HepG2 (cell line): ENCODE results near the gene RCHY1. TPM values are rescaled to one million over a fixed set of nuclear protein-coding genes. Genes with fewer than 3 reads are reported as not detected.

Source experiments
- DMTF1 ChIP-seq: sonication (generic); formaldehyde crosslinking; IDR thresholded peaks from 2 replicates; pipeline ENCODE4 v1.4.0; 2020; ENCODE audit warnings: mild to moderate bottlenecking, missing genetic modification reagents
- DR1 ChIP-seq: sonication (generic); formaldehyde crosslinking; IDR thresholded peaks from 2 replicates; pipeline ENCODE4 v1.8.0; 2021; ENCODE audit warnings: mild to moderate bottlenecking, missing genetic modification reagents, inconsistent platforms
- DRAP1 ChIP-seq: IDR thresholded peaks from 2 replicates; pipeline ENCODE4 v1.6.1; 2016; ENCODE audit warnings: missing genetic modification reagents, missing compliant biosample characterization
- MLX ChIP-seq: IDR thresholded peaks from 2 replicates; pipeline ENCODE4 v1.6.1; 2016
- TCF12 ChIP-seq, 2 experiments: fragments of 450-650 bp in 1 of 2; sonication (generic) in 1 of 2; formaldehyde crosslinking in 1 of 2; IDR thresholded peaks; 2 replicates each; pipeline versions ENCODE4 v1.6.1 to v1.8.0; 2017 to 2022; ENCODE audit warnings: antibody characterized with exemption in 1 of 2, mild to moderate bottlenecking in 1 of 2, missing genetic modification reagents in 1 of 2, moderate library complexity in 1 of 2
- ZNF703 ChIP-seq: sonication (generic); formaldehyde crosslinking; IDR thresholded peaks from 2 replicates; pipeline ENCODE4 v1.5.1; 2020; ENCODE audit warnings: missing genetic modification reagents, mild to moderate bottlenecking, moderate library complexity, borderline replicate concordance
- polyA plus RNA-seq, 8 experiments: library from polyadenylated mRNA; depleted of rRNA in 3 of 8; stranded (reverse) in 7 of 8; unstranded in 1 of 8; fragments of >200 nt; fragmentation: Illumina TruSeq in 4 of 8; extraction: Trizol in 4 of 8; gene quantifications; 2 replicates each; pipeline versions ENCODE4 v1.2.1 to v1.2.3, GENCODE V29; 2011 to 2016; ENCODE audit warnings: low read depth in 4 of 8, missing spikeins in 1 of 8, mixed read lengths in 1 of 8; ENCODE audit not compliant: insufficient read depth in 1 of 8
- total RNA-seq, 5 experiments: library from RNA; depleted of rRNA; stranded (reverse); fragments of >200 nt; fragmentation: Illumina TruSeq; extraction: Trizol; gene quantifications; 2 replicates each; pipeline ENCODE4 v1.2.3, GENCODE V29; 2016; ENCODE audit warnings: low read depth in 1 of 5
- TF ChIP-seq, protein P1 (sequence below): sonication (generic); formaldehyde crosslinking; IDR thresholded peaks from 2 replicates; pipeline ENCODE4 v1.4.0; 2020; ENCODE audit warnings: mild to moderate bottlenecking, missing genetic modification reagents
- TF ChIP-seq, protein P2 (sequence below): IDR thresholded peaks from 2 replicates; pipeline ENCODE4 v1.6.1; 2016; ENCODE audit warnings: low read depth, missing genetic modification reagents, missing compliant biosample characterization

RCHY1 gene
- total and polyA plus RNA-seq, 2 of the 13 experiments (the other 11 are each of a cell fraction or from before 2014, with no cell fraction given), result 19.9 to 30.5 TPM

GRCh38 chr4:75514131-75514948, at the start of gene RCHY1, which contains the start of gene THAP6 (continued):
- TF ChIP-seq, protein P1, sequence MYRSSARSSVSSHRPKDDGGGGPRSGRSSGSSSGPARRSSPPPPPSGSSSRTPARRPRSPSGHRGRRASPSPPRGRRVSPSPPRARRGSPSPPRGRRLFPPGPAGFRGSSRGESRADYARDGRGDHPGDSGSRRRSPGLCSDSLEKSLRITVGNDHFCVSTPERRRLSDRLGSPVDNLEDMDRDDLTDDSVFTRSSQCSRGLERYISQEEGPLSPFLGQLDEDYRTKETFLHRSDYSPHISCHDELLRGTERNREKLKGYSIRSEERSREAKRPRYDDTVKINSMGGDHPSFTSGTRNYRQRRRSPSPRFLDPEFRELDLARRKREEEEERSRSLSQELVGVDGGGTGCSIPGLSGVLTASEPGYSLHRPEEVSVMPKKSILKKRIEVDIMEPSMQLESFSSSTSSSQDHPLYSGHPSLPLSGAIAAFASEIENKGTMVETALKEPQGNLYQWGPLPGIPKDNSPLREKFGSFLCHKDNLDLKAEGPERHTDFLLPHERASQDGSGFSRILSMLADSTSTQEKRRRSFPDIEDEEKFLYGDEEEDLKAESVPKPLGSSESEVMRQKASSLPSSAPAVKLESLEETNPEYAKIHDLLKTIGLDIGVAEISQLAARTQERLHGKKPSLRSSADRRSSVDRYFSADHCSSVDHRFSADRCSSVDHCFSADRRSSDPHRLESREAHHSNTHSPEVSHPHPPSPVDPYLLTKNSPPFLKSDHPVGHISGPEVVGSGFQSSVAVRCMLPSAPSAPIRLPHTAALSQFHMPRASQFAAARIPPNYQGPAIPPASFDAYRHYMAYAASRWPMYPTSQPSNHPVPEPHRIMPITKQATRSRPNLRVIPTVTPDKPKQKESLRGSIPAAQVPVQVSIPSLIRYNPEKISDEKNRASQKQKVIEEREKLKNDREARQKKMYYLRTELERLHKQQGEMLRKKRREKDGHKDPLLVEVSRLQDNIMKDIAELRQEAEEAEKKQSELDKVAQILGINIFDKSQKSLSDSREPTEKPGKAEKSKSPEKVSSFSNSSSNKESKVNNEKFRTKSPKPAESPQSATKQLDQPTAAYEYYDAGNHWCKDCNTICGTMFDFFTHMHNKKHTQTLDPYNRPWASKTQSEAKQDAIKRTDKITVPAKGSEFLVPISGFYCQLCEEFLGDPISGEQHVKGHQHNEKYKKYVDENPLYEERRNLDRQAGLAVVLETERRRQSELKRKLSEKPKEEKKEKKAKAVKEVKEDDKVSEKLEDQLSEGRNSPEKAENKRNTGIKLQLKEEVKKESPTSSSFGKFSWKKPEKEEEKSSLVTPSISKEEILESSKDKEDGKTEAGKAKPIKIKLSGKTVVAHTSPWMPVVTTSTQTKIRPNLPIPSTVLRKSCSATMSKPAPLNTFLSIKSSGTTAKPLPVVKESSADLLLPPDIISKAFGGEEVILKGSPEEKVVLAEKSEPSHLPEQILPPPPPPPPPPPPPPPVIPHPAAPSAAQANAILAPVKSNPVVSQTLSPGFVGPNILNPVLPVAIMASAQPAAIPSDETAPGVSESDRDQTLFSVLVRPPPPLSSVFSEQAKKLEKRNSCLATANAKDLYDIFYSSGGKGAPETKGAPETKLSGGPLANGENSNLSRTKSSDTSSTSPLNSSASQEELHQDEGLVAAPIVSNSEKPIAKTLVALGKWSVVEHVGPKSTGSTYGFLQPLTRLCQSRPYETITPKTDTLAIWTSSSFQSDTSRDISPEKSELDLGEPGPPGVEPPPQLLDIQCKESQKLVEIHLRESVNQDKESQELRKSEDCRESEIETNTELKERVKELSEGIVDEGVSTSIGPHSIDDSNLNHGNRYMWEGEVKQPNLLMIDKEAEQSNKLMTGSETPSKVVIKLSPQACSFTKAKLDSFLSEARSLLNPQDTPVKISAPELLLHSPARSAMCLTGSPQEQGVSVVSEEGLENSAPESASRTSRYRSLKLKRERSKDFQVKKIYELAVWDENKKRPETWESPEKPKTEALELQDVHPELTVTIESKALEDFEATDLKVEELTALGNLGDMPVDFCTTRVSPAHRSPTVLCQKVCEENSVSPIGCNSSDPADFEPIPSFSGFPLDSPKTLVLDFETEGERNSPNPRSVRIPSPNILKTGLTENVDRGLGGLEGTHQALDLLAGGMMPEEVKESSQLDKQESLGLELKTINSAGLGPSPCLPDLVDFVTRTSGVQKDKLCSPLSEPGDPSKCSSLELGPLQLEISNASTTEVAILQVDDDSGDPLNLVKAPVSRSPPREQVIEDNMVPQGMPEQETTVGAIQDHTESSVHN (CRISPR knock-in tag), result no peak
- TF ChIP-seq DR1 (peak; percentile 76), MLX (CRISPR knock-in tag) (peak; percentile 71; the same call in 1 of the 2 replicates), DMTF1 (no peak; the same call in 1 of the 2 replicates), DRAP1 (CRISPR knock-in tag) (peak; percentile 91), ZNF703 (CRISPR knock-in tag) (no peak), TCF12 (IDR thresholded peaks at IDR 0.05) (no peak), TCF12 (CRISPR knock-in tag; IDR thresholded peaks at IDR 0.05) (no peak)
- TF ChIP-seq, protein P2, sequence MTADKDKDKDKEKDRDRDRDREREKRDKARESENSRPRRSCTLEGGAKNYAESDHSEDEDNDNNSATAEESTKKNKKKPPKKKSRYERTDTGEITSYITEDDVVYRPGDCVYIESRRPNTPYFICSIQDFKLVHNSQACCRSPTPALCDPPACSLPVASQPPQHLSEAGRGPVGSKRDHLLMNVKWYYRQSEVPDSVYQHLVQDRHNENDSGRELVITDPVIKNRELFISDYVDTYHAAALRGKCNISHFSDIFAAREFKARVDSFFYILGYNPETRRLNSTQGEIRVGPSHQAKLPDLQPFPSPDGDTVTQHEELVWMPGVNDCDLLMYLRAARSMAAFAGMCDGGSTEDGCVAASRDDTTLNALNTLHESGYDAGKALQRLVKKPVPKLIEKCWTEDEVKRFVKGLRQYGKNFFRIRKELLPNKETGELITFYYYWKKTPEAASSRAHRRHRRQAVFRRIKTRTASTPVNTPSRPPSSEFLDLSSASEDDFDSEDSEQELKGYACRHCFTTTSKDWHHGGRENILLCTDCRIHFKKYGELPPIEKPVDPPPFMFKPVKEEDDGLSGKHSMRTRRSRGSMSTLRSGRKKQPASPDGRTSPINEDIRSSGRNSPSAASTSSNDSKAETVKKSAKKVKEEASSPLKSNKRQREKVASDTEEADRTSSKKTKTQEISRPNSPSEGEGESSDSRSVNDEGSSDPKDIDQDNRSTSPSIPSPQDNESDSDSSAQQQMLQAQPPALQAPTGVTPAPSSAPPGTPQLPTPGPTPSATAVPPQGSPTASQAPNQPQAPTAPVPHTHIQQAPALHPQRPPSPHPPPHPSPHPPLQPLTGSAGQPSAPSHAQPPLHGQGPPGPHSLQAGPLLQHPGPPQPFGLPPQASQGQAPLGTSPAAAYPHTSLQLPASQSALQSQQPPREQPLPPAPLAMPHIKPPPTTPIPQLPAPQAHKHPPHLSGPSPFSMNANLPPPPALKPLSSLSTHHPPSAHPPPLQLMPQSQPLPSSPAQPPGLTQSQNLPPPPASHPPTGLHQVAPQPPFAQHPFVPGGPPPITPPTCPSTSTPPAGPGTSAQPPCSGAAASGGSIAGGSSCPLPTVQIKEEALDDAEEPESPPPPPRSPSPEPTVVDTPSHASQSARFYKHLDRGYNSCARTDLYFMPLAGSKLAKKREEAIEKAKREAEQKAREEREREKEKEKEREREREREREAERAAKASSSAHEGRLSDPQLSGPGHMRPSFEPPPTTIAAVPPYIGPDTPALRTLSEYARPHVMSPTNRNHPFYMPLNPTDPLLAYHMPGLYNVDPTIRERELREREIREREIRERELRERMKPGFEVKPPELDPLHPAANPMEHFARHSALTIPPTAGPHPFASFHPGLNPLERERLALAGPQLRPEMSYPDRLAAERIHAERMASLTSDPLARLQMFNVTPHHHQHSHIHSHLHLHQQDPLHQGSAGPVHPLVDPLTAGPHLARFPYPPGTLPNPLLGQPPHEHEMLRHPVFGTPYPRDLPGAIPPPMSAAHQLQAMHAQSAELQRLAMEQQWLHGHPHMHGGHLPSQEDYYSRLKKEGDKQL, result no peak
